Osteocyte (in vitro differentiated cells): ENCODE data around the gene GATD1. TPM values are rescaled to one million over a fixed set of nuclear protein-coding genes. Genes with fewer than 3 reads are reported as not detected.

Experiments used
- DNase-seq: peaks from one replicate; pipeline ENCODE4 v3.0.0; 2021; ENCODE audit warnings: mixed read lengths; ENCODE audit not compliant: unreplicated experiment; ENCODE audit errors: extremely low spot score
- H3K27ac Mint-ChIP-seq: one replicate; pipeline ENCODE4 v1.8.0; 2021; ENCODE audit warnings: mild to moderate bottlenecking, mixed read lengths; ENCODE audit not compliant: unreplicated experiment
- H3K27me3 Mint-ChIP-seq: one replicate; pipeline ENCODE4 v1.8.0; 2021; ENCODE audit warnings: mixed read lengths; ENCODE audit not compliant: unreplicated experiment
- H3K36me3 Mint-ChIP-seq: one replicate; pipeline ENCODE4 v1.8.0; 2021; ENCODE audit warnings: mixed read lengths; ENCODE audit not compliant: unreplicated experiment
- H3K4me1 Mint-ChIP-seq: one replicate; pipeline ENCODE4 v1.8.0; 2021; ENCODE audit warnings: mixed read lengths; ENCODE audit not compliant: unreplicated experiment
- H3K4me3 Mint-ChIP-seq: one replicate; pipeline ENCODE4 v1.8.0; 2021; ENCODE audit warnings: mild to moderate bottlenecking, moderate library complexity, mixed read lengths; ENCODE audit not compliant: unreplicated experiment
- H3K9me3 Mint-ChIP-seq: one replicate; pipeline ENCODE4 v1.8.0; 2021; ENCODE audit warnings: mixed read lengths; ENCODE audit not compliant: unreplicated experiment
- total RNA-seq: library from RNA; stranded (reverse); gene quantifications from 2 replicates; pipeline ENCODE4 v1.2.1, GENCODE V29; 2021
- TF ChIP-seq, protein P1 (sequence below): fragments of 200-600 bp; sonication (generic); IDR thresholded peaks from 2 replicates; pipeline ENCODE4 v1.5.0; 2021; ENCODE audit warnings: antibody characterized with exemption, mild to moderate bottlenecking, moderate library complexity

The GATD1 gene
- total RNA-seq, 1 donor from 2014 or later, result 79.1 TPM

DNA sequence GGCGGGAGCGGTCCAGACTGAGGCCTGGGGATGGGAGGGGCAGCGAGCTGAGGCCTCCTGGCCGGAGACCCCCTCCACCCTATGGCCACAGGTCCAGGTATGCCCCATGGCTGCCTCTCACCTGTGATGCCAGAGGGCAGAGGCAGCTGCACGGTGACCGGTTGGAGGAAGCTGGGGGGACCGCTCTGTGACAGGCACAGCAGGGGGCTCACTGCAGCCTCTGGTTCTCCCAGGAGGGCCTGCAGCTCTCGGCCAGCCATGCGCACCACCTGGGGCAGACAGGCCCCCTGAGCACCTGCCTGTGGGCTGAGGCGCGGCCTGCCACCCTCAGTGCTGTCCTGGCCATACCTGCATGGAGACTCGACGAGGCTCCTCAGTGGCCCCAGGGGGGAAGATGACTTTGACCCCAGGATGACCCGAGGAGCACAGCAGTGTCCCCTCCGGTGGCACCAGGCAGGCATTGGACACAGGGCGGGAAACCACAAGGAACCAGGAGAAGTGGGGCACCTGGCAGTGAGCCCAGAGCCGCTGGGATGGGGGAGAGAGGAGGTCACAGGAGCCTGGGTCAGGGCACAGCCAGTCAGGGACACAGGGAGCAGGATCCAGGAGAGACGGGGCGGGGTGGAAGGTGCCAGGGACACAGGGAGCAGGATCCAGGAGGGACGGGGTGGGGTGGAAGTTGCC, 24.0 kb upstream of the GATD1 start:
- no peaks in the 10 kb centered on the region for H3K36me3 Mint-ChIP-seq

DNA sequence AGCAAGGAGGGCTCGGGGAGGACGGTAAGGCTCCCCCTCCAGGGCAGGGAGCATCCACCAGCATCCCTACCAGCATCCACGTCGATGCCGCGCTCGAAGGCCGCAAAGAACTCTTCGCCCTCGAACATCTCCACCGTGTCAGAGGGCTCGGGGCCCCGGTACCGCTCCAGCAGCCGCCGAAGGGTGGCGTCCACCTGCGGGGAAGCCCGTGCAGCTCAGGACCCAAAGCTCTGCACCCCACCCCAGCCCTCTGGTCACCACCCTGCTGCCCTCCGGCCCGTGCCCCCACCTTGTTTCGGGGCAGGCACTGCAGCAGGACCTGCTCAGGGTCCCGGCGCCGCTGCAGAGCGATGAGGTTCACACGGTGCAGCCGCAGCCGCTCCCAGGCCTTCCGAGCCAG, 23.2 kb upstream of the GATD1 start:
- TF ChIP-seq, protein P1, sequence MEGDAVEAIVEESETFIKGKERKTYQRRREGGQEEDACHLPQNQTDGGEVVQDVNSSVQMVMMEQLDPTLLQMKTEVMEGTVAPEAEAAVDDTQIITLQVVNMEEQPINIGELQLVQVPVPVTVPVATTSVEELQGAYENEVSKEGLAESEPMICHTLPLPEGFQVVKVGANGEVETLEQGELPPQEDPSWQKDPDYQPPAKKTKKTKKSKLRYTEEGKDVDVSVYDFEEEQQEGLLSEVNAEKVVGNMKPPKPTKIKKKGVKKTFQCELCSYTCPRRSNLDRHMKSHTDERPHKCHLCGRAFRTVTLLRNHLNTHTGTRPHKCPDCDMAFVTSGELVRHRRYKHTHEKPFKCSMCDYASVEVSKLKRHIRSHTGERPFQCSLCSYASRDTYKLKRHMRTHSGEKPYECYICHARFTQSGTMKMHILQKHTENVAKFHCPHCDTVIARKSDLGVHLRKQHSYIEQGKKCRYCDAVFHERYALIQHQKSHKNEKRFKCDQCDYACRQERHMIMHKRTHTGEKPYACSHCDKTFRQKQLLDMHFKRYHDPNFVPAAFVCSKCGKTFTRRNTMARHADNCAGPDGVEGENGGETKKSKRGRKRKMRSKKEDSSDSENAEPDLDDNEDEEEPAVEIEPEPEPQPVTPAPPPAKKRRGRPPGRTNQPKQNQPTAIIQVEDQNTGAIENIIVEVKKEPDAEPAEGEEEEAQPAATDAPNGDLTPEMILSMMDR, result no peak
- Mint-ChIP-seq H3K9me3 (no peaks in the 10 kb centered on the region), H3K4me3 (no peak overlapping the region), H3K27me3 (no peaks in the 10 kb centered on the region), H3K36me3 (no peaks in the 10 kb centered on the region), H3K4me1 (peaks cover 22% of the 10 kb centered on the region), H3K27ac (no peak overlapping the region)
- DNase-seq, result no peak

More for the DNA sequence above, 24.0 kb upstream of the GATD1 start:
- Mint-ChIP-seq H3K9me3 (no peaks in the 10 kb centered on the region), H3K4me3 (no peak overlapping the region), H3K27me3 (no peaks in the 10 kb centered on the region), H3K27ac (no peak overlapping the region), H3K4me1 (peaks cover 17% of the 10 kb centered on the region)
- TF ChIP-seq, protein P1, result no peak
- no peak for DNase-seq

DNA sequence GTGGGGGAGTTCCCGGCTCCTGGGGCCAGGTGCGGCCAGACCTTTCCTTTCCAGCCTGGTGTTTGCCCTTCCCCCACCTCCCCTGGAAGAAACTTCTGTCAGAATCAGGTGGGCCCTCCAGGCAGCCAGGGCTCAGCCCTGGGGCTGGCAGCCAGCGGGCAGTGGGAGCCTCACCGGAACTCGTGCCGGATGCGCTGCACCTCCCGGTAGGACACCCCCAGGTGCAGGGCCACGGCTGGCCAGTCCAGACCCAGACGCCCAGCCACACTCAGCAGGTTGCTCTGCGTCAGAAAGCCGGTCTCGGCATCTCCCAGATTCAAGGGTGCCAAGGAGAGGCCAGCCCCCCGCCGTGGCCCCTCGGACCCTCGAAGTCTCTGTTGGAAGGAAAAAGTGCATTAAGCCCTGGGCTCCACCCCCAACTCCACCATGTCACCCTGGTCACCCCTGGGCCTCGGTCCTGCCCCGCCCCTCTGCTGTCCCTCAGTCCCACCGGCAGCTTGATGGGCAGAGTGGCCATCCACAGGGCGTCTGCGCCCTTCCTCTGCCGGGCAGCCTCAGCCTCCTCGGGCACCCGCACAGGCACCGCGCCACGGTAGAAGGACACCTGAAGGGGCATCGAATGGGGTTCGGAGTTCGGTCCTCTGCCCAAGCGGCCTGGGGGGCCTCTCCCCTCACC, 22.5 kb upstream of the GATD1 start:
- TF ChIP-seq, protein P1, result no peak
- Mint-ChIP-seq H3K27me3 (no peaks in the 10 kb centered on the region), H3K4me3 (no peak overlapping the region), H3K9me3 (no peaks in the 10 kb centered on the region), H3K27ac (no peak overlapping the region), H3K4me1 (peaks cover 25% of the 10 kb centered on the region), H3K36me3 (no peaks in the 10 kb centered on the region)
- DNase-seq, result no peak

DNA sequence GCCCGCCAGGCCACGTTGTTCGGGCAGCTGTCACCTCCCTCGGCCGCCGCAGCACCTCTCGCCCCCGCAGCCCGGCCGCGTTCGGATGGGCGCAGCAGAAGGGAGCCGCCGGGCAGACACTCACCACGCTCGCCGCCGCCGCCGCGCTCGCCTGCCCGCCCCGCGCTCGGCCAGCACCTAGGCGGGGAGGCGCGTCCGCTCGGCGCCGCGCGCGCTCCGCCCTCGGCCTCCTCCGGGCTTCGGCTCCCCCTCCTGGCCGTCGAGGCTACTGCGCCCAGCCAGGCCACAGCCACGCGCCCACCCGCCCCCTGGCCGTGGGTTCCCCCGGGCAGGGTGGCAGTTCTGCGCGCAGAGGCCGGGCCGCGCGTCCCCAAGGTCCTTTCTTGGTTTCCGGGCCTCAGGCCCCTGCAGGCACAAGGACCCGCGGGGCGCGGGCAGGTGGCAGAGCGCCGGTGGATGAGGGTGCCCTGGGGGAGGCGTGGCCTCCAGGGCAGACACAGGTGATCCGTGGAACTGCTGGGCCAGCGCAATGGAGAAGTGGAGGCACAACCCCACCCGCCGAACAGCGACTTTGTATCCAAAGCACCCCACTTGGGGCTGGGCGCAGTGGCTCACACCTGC, 20.9 kb upstream of the GATD1 start, which contains the start of gene SLC25A22:
SLC25A22 (minus strand) TSS at position 189 of the 621 bp plus-strand sequence. CDS start 3,275 bp downstream, outside the sequence.
- H3K4me3 Mint-ChIP-seq, result peak within 1 kb of the TSS; percentile 79
- peak; percentile 95 for DNase-seq
- TF ChIP-seq, protein P1, result peak; percentile 82
- H3K36me3 Mint-ChIP-seq, result no peaks in the 10 kb centered on the region
- no peaks in the 10 kb centered on the region for H3K27me3 Mint-ChIP-seq
- peak within 1 kb of the TSS; percentile 89 for H3K27ac Mint-ChIP-seq
- no peaks in the 10 kb centered on the region for H3K9me3 Mint-ChIP-seq
- H3K4me1 Mint-ChIP-seq, result peaks cover 19% of the 10 kb centered on the region
